ENCODE measurements around the gene CHRNB1. TPM values are rescaled to one million over a fixed set of nuclear protein-coding genes. Genes with fewer than 3 reads are reported as not detected.

The CHRNB1 gene
- total and polyA plus RNA-seq, 10 of the 15 experiments (the other 5 are each of a cell fraction or from before 2014, with no cell fraction given): 5.8 to 14.8 (median 11.3) TPM

DNA sequence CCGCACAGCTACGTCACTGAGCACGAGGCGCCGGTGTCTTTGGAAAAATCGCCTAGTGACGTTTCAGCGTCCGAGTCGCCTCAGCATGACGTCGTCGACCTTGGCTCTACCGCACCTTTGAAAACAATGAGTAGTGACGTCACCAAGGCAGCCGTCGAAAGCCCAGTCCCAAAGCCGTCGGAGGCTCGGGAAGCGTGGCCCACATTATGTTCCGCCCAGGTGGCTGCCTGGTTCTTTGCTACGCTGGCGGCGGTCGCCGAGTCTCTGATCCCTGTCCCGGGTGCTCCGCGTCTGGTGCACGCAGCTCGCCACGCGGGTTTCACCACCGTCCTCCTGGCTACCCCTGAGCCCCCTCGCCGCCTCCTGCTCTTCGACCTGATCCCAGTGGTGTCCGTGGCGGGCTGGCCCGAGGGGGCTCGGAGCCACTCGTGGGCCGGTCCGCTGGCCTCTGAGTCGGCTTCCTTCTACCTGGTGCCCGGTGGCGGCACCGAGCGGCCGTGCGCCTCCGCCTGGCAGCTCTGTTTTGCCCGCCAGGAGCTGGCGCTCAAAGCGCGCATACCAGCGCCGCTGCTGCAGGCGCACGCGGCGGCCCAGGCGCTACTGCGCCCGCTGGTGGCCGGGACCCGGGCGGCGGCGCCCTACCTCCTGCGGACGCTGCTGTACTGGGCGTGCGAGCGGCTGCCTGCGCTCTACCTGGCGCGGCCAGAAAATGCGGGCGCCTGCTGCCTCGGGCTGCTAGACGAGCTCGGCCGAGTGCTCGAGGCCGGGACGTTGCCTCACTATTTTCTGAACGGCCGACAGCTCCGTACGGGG lies 8.1 kb upstream of the CHRNB1 start (continued):
- TF ChIP-seq, protein P1, sequence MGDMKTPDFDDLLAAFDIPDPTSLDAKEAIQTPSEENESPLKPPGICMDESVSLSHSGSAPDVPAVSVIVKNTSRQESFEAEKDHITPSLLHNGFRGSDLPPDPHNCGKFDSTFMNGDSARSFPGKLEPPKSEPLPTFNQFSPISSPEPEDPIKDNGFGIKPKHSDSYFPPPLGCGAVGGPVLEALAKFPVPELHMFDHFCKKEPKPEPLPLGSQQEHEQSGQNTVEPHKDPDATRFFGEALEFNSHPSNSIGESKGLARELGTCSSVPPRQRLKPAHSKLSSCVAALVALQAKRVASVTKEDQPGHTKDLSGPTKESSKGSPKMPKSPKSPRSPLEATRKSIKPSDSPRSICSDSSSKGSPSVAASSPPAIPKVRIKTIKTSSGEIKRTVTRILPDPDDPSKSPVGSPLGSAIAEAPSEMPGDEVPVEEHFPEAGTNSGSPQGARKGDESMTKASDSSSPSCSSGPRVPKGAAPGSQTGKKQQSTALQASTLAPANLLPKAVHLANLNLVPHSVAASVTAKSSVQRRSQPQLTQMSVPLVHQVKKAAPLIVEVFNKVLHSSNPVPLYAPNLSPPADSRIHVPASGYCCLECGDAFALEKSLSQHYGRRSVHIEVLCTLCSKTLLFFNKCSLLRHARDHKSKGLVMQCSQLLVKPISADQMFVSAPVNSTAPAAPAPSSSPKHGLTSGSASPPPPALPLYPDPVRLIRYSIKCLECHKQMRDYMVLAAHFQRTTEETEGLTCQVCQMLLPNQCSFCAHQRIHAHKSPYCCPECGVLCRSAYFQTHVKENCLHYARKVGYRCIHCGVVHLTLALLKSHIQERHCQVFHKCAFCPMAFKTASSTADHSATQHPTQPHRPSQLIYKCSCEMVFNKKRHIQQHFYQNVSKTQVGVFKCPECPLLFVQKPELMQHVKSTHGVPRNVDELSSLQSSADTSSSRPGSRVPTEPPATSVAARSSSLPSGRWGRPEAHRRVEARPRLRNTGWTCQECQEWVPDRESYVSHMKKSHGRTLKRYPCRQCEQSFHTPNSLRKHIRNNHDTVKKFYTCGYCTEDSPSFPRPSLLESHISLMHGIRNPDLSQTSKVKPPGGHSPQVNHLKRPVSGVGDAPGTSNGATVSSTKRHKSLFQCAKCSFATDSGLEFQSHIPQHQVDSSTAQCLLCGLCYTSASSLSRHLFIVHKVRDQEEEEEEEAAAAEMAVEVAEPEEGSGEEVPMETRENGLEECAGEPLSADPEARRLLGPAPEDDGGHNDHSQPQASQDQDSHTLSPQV (IDR thresholded peaks at IDR 0.05): peak; percentile 88
- TF ChIP-seq CHD2 (IDR thresholded peaks at IDR 0.05; ENCODE audit: borderline replicate concordance, low read depth, low read length) (peak; percentile 32; the same call in 1 of the 2 replicates), IKZF2 (IDR thresholded peaks at IDR 0.05) (no peak), CHD4 (IDR thresholded peaks at IDR 0.05) (no peak), KLF5 (IDR thresholded peaks at IDR 0.05; ENCODE audit: partially characterized antibody) (no peak), FOS (IDR thresholded peaks at IDR 0.05; ENCODE audit: borderline replicate concordance, extremely low read depth, insufficient read length) (no peak), ETV6 (conservative IDR thresholded peaks at IDR 0.05 in 1 of 2, IDR thresholded peaks at IDR 0.05 in 1 of 2; ENCODE audit: borderline replicate concordance in 1 of 2, low read depth in 1 of 2) (no peak), HDAC2 (IDR thresholded peaks at IDR 0.05) (no peak), SREBF1 (IDR thresholded peaks at IDR 0.05; ENCODE audit: low read length) (no peak), SP1 (IDR thresholded peaks at IDR 0.05; ENCODE audit: low read depth, low read length) (no peak)
- TF ChIP-seq, protein P2, sequence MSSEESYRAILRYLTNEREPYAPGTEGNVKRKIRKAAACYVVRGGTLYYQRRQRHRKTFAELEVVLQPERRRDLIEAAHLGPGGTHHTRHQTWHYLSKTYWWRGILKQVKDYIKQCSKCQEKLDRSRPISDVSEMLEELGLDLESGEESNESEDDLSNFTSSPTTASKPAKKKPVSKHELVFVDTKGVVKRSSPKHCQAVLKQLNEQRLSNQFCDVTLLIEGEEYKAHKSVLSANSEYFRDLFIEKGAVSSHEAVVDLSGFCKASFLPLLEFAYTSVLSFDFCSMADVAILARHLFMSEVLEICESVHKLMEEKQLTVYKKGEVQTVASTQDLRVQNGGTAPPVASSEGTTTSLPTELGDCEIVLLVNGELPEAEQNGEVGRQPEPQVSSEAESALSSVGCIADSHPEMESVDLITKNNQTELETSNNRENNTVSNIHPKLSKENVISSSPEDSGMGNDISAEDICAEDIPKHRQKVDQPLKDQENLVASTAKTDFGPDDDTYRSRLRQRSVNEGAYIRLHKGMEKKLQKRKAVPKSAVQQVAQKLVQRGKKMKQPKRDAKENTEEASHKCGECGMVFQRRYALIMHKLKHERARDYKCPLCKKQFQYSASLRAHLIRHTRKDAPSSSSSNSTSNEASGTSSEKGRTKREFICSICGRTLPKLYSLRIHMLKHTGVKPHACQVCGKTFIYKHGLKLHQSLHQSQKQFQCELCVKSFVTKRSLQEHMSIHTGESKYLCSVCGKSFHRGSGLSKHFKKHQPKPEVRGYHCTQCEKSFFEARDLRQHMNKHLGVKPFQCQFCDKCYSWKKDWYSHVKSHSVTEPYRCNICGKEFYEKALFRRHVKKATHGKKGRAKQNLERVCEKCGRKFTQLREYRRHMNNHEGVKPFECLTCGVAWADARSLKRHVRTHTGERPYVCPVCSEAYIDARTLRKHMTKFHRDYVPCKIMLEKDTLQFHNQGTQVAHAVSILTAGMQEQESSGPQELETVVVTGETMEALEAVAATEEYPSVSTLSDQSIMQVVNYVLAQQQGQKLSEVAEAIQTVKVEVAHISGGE (CRISPR knock-in tag; IDR thresholded peaks at IDR 0.05): no peak
- TF ChIP-seq, protein P3, sequence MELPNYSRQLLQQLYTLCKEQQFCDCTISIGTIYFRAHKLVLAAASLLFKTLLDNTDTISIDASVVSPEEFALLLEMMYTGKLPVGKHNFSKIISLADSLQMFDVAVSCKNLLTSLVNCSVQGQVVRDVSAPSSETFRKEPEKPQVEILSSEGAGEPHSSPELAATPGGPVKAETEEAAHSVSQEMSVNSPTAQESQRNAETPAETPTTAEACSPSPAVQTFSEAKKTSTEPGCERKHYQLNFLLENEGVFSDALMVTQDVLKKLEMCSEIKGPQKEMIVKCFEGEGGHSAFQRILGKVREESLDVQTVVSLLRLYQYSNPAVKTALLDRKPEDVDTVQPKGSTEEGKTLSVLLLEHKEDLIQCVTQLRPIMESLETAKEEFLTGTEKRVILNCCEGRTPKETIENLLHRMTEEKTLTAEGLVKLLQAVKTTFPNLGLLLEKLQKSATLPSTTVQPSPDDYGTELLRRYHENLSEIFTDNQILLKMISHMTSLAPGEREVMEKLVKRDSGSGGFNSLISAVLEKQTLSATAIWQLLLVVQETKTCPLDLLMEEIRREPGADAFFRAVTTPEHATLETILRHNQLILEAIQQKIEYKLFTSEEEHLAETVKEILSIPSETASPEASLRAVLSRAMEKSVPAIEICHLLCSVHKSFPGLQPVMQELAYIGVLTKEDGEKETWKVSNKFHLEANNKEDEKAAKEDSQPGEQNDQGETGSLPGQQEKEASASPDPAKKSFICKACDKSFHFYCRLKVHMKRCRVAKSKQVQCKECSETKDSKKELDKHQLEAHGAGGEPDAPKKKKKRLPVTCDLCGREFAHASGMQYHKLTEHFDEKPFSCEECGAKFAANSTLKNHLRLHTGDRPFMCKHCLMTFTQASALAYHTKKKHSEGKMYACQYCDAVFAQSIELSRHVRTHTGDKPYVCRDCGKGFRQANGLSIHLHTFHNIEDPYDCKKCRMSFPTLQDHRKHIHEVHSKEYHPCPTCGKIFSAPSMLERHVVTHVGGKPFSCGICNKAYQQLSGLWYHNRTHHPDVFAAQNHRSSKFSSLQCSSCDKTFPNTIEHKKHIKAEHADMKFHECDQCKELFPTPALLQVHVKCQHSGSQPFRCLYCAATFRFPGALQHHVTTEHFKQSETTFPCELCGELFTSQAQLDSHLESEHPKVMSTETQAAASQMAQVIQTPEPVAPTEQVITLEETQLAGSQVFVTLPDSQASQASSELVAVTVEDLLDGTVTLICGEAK (IDR thresholded peaks at IDR 0.05; ENCODE audit: borderline replicate concordance): no peak
- TF ChIP-seq, protein P4, sequence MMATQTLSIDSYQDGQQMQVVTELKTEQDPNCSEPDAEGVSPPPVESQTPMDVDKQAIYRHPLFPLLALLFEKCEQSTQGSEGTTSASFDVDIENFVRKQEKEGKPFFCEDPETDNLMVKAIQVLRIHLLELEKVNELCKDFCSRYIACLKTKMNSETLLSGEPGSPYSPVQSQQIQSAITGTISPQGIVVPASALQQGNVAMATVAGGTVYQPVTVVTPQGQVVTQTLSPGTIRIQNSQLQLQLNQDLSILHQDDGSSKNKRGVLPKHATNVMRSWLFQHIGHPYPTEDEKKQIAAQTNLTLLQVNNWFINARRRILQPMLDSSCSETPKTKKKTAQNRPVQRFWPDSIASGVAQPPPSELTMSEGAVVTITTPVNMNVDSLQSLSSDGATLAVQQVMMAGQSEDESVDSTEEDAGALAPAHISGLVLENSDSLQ (IDR thresholded peaks at IDR 0.05): no peak
- TF ChIP-seq, protein P5, sequence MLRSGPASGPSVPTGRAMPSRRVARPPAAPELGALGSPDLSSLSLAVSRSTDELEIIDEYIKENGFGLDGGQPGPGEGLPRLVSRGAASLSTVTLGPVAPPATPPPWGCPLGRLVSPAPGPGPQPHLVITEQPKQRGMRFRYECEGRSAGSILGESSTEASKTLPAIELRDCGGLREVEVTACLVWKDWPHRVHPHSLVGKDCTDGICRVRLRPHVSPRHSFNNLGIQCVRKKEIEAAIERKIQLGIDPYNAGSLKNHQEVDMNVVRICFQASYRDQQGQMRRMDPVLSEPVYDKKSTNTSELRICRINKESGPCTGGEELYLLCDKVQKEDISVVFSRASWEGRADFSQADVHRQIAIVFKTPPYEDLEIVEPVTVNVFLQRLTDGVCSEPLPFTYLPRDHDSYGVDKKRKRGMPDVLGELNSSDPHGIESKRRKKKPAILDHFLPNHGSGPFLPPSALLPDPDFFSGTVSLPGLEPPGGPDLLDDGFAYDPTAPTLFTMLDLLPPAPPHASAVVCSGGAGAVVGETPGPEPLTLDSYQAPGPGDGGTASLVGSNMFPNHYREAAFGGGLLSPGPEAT (IDR thresholded peaks at IDR 0.05; ENCODE audit: low read depth): no peak

Measured in GM12878 (cell line).